B cell (primary cell): ENCODE results near the gene COLEC12. TPM values are rescaled to one million over a fixed set of nuclear protein-coding genes. Genes with fewer than 3 reads are reported as not detected.

ENCODE experiments used
- ATAC-seq: fragments of 200-7000 bp; cut with Tn5 transposase; one replicate; pipeline ENCODE4 v1.10.0; 2021; ENCODE audit warnings: low read depth, mild to moderate bottlenecking, moderate number of reproducible peaks, moderate library complexity
- CTCF ChIA-PET: fragments of 350-600 bp; sonication (Branson Sonifier 250); formaldehyde crosslinking; loops from one replicate; lab custom pipeline; 2021; ENCODE audit warnings: antibody characterized with exemption, inconsistent platforms; lab: Charles Lee
- POLR2A ChIA-PET: fragments of 350-600 bp; sonication (Branson Sonifier 250); formaldehyde crosslinking; loops from one replicate; lab custom pipeline; 2021; ENCODE audit warnings: antibody characterized with exemption; lab: Charles Lee
- DNase-seq: peaks from one replicate; pipeline ENCODE4 v3.0.0; 2013
- H2AFZ ChIP-seq: 2 replicates; pipeline ENCODE4 v1.6.1; 2012; ENCODE audit warnings: mild to moderate bottlenecking, low read depth, low read length; ENCODE audit not compliant: insufficient read depth, poor library complexity, severe bottlenecking
- H3K27ac ChIP-seq, 2 donors: 1 replicate in 1 of 2; 2 replicates in 1 of 2; pipeline ENCODE4 v1.5.1; 2012 to 2013; ENCODE audit warnings: low read length in 2 of 2, mild to moderate bottlenecking in 2 of 2, moderate library complexity in 1 of 2
- H3K27me3 ChIP-seq, 4 experiments: fragments of 200-600 bp in 1 of 4; sonication (generic) in 1 of 4; replicated peaks in 1 of 4; 1 replicate in 2 of 4; 2 replicates in 2 of 4; pipeline versions ENCODE4 v1.6.1 to v1.7.0; 2013 to 2016; ENCODE audit warnings: low read length in 3 of 4, mild to moderate bottlenecking in 2 of 4, mixed read lengths in 1 of 4, moderate library complexity in 1 of 4; ENCODE audit not compliant: insufficient read depth in 4 of 4, control insufficient read depth in 3 of 4; ENCODE audit errors: control extremely low read depth in 1 of 4
- H3K36me3 ChIP-seq, 2 experiments: replicated peaks in 1 of 2; 1 replicate in 1 of 2; 2 replicates in 1 of 2; pipeline versions ENCODE4 v1.6.1 to v1.7.1; 2013; ENCODE audit warnings: low read length in 1 of 2; ENCODE audit not compliant: insufficient read depth in 2 of 2, control insufficient read depth in 1 of 2; ENCODE audit errors: control extremely low read depth in 1 of 2, extremely low read depth in 1 of 2
- H3K4me1 ChIP-seq, 2 donors: fragments of 200-600 bp in 1 of 2; sonication (generic) in 1 of 2; 1 replicate in 1 of 2; 2 replicates in 1 of 2; pipeline versions ENCODE4 v1.5.1 to v1.6.1; 2013 to 2017; ENCODE audit warnings: low read length in 2 of 2; ENCODE audit not compliant: control insufficient read depth in 2 of 2, insufficient read depth in 2 of 2
- H3K4me2 ChIP-seq: replicated peaks from 2 replicates; pipeline ENCODE3; 2012; ENCODE audit warnings: mild to moderate bottlenecking, low read depth, low read length; ENCODE audit not compliant: poor library complexity, severe bottlenecking
- H3K4me3 ChIP-seq, 5 experiments: fragments of 200-600 bp in 1 of 5; sonication (generic) in 1 of 5; 1 replicate in 3 of 5; 2 replicates in 2 of 5; pipeline versions ENCODE4 v1.5.1 to v1.7.0; 2011 to 2016; ENCODE audit warnings: low read length in 4 of 5, mild to moderate bottlenecking in 4 of 5, low read depth in 2 of 5, control low read depth in 1 of 5, moderate library complexity in 1 of 5; ENCODE audit not compliant: insufficient read depth in 1 of 5; ENCODE audit errors: control extremely low read depth in 1 of 5, extremely low read depth in 1 of 5
- H3K79me2 ChIP-seq: fragments of 200-600 bp; sonication (generic); one replicate; pipeline ENCODE4 v1.6.0; 2016; ENCODE audit warnings: low read length; ENCODE audit not compliant: control insufficient read depth, insufficient read depth
- H3K9ac ChIP-seq: fragments of 200-600 bp; sonication (generic); 2 replicates; pipeline ENCODE4 v1.6.1; 2017; ENCODE audit warnings: mild to moderate bottlenecking, low read length, moderate library complexity
- H3K9me3 ChIP-seq, 3 donors: one replicate each; pipeline versions ENCODE4 v1.6.1 to v1.7.1; 2013; ENCODE audit warnings: low read length in 2 of 3; ENCODE audit not compliant: control insufficient read depth in 2 of 3, insufficient read depth in 1 of 3; ENCODE audit errors: control extremely low read depth in 1 of 3
- H4K20me1 ChIP-seq: 2 replicates; pipeline ENCODE4 v1.6.0; 2012; ENCODE audit warnings: mild to moderate bottlenecking, low read length; ENCODE audit not compliant: insufficient read depth, control insufficient read depth, poor library complexity, severe bottlenecking
- H3K27ac Mint-ChIP-seq: one replicate; pipeline ENCODE4 v1.8.0; 2021; ENCODE audit warnings: mixed read lengths
- H3K27me3 Mint-ChIP-seq: one replicate; pipeline ENCODE4 v1.8.0; 2021; ENCODE audit warnings: mixed read lengths
- H3K4me1 Mint-ChIP-seq: one replicate; pipeline ENCODE4 v1.8.0; 2021; ENCODE audit warnings: mixed read lengths
- H3K4me3 Mint-ChIP-seq: one replicate; pipeline ENCODE4 v1.8.0; 2021; ENCODE audit warnings: mixed read lengths
- H3K9me3 Mint-ChIP-seq: one replicate; pipeline ENCODE4 v1.8.0; 2022; ENCODE audit warnings: mixed read lengths; ENCODE audit not compliant: insufficient read depth
- CTCF ChIP-seq: fragments of 200-600 bp; IDR thresholded peaks from one replicate; pipeline ENCODE4 v1.8.0; 2022; ENCODE audit warnings: antibody characterized with exemption, mild to moderate bottlenecking
- EZH2 ChIP-seq: IDR thresholded peaks from 2 replicates; pipeline ENCODE4 v1.6.1; 2012; ENCODE audit warnings: borderline replicate concordance, low read depth, mild to moderate bottlenecking, moderate library complexity, low read length; ENCODE audit not compliant: insufficient read depth, poor library complexity, severe bottlenecking
- WGBS: methylation state at CpG from one replicate; pipeline ENCODE4 v1.1.5; 2013; ENCODE audit warnings: missing lambda C conversion rate; ENCODE audit not compliant: insufficient coverage; 5-methylcytosine and 5-hydroxymethylcytosine counted together
- intact Hi-C: fragments of 100-400 bp; cut with micrococcal nuclease; formaldehyde crosslinking; loops from one replicate; pipeline ENCODE4 v1.10.0; 2022
- polyA plus RNA-seq: library from polyadenylated mRNA; depleted of rRNA; stranded (reverse); fragments of >200 nt; gene quantifications from 2 replicates; pipeline ENCODE4 v1.2.3, GENCODE V29; 2012
- total RNA-seq, 2 donors: library from RNA; stranded (reverse); fragments of 120-200 nt in 1 of 2; gene quantifications; 1 replicate in 1 of 2; 2 replicates in 1 of 2; pipeline versions ENCODE4 v1.2.3 to v1.2.4, GENCODE V29; 2013 to 2022

COLEC12 gene
- total and polyA plus RNA-seq, 2 donors (not counting 1 experiment from before 2014, with no cell fraction given): not detected

GRCh38 chr18:404061-404636, 96.4 kb downstream of the COLEC12 start:
- peaks cover 0 to 10% (median 0%) of the 10 kb centered on the region in 3 donors for H3K9me3 ChIP-seq
- H3K4me3 ChIP-seq: no peak overlapping the region
- no peak overlapping the region for H3K27ac Mint-ChIP-seq
- H3K9me3 Mint-ChIP-seq: no peaks in the 10 kb centered on the region
- no peak overlapping the region for H3K4me3 Mint-ChIP-seq
- POLR2A ChIA-PET: no interaction called here
- no peaks in the 10 kb centered on the region for H3K4me1 Mint-ChIP-seq
- no peaks in the 10 kb centered on the region for H3K36me3 ChIP-seq
- no peak overlapping the region for H3K4me2 ChIP-seq
- DNase-seq (no peak), ATAC-seq (no peak)
- no peak overlapping the region for H3K27ac ChIP-seq
- H2AFZ ChIP-seq: no peak overlapping the region
- TF ChIP-seq CTCF (no peak), EZH2 (no peak)
- H3K27me3 Mint-ChIP-seq: peaks cover 4% of the 10 kb centered on the region
- H3K9ac ChIP-seq: no peak overlapping the region
- intact Hi-C loops: no loop called here
- no peaks in the 10 kb centered on the region for H4K20me1 ChIP-seq
- 100% methylated on average over 2 of the region's 8 CpGs for WGBS
- H3K79me2 ChIP-seq: no peaks in the 10 kb centered on the region
- no peaks in the 10 kb centered on the region for H3K27me3 ChIP-seq
- no peaks in the 10 kb centered on the region for H3K4me1 ChIP-seq
- CTCF ChIA-PET: no interaction called here

GRCh38 chr18:402129-402528, 98.4 kb downstream of the COLEC12 start:
- no peaks in the 10 kb centered on the region for H3K79me2 ChIP-seq
- Mint-ChIP-seq H3K4me1 (no peaks in the 10 kb centered on the region), H3K9me3 (no peaks in the 10 kb centered on the region), H3K27ac (no peak overlapping the region), H3K4me3 (no peak overlapping the region), H3K27me3 (peaks cover 4% of the 10 kb centered on the region)
- H3K9me3 ChIP-seq: peaks cover 0 to 10% (median 0%) of the 10 kb centered on the region in 3 donors
- no peak for TF ChIP-seq EZH2
- no peak overlapping the region for H3K27ac ChIP-seq
- POLR2A ChIA-PET: no interaction called here
- no peaks in the 10 kb centered on the region for H3K4me1 ChIP-seq
- H2AFZ ChIP-seq: no peak overlapping the region
- no peak overlapping the region for H3K9ac ChIP-seq
- CTCF ChIA-PET: no interaction called here
- 71% methylated on average over 2 of the region's 5 CpGs for WGBS
- H3K4me2 ChIP-seq: no peak overlapping the region
- no peaks in the 10 kb centered on the region for H3K36me3 ChIP-seq
- no peaks in the 10 kb centered on the region for H3K27me3 ChIP-seq
- no peak for ATAC-seq
- intact Hi-C loops: no loop called here
- H3K4me3 ChIP-seq: no peak overlapping the region
- DNase-seq: no peak
- H4K20me1 ChIP-seq: no peaks in the 10 kb centered on the region
